Activated naive CD4-positive, alpha-beta T cell treated with anti-CD3 and anti-CD28 coated beads, Interleukin-2, amount 10 ng/mL, durations not matched to agents 7 days and 5 days (primary cell): ENCODE results near the gene ZG16B.

Source experiments
- CTCF ChIA-PET: fragments of 350-600 bp; sonication (Branson Sonifier 250); formaldehyde crosslinking; loops from one replicate; lab custom pipeline; 2021; ENCODE audit warnings: antibody characterized with exemption; lab: Charles Lee
- DNase-seq: peaks from one replicate; pipeline ENCODE4 v3.0.0-alpha.2; 2020
- H3K27ac Mint-ChIP-seq: one replicate; pipeline ENCODE4 v1.8.0; 2021; ENCODE audit warnings: mild to moderate bottlenecking, moderate library complexity, mixed read lengths
- H3K27me3 Mint-ChIP-seq: one replicate; pipeline ENCODE4 v1.8.0; 2021; ENCODE audit warnings: mild to moderate bottlenecking, mixed read lengths
- H3K36me3 Mint-ChIP-seq: one replicate; pipeline ENCODE4 v1.8.0; 2021; ENCODE audit warnings: mixed read lengths
- H3K4me1 Mint-ChIP-seq: one replicate; pipeline ENCODE4 v1.8.0; 2021; ENCODE audit warnings: mixed read lengths
- H3K4me3 Mint-ChIP-seq: one replicate; pipeline ENCODE4 v1.8.0; 2021; ENCODE audit warnings: mild to moderate bottlenecking, moderate library complexity, mixed read lengths
- H3K9me3 Mint-ChIP-seq: one replicate; pipeline ENCODE4 v1.8.0; 2021; ENCODE audit warnings: mixed read lengths

The ZG16B gene

DNA sequence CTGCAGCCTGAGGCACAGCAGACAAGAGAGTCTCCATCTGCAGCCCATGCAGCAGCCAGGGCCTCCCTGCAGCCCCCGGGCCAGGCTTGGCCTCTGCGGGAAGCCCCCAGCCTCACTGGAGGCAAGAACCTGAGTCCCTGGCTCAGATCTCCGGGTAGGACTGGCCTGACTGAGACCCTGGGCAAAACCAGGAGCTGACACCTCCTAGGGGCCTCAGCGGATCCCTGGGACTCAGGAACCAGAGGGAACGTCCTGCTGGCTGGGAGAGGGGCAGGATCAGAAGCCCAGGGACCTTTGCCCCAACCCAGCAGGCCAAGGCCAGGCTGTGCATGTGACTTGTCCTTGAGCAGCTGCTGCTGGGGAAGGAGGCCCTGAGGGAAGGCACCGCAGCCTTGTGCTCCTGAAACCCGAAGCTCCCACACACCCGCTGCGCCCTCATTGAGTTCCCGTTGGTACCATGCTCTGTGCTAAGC, 14.8 kb upstream of the ZG16B start:
- CTCF ChIA-PET, result no interaction called here
- peak; percentile 18 for DNase-seq
- Mint-ChIP-seq H3K4me1 (no peaks in the 10 kb centered on the region), H3K4me3 (no peak overlapping the region), H3K27me3 (peaks cover 12% of the 10 kb centered on the region), H3K36me3 (no peaks in the 10 kb centered on the region), H3K9me3 (no peaks in the 10 kb centered on the region), H3K27ac (no peak overlapping the region)

DNA sequence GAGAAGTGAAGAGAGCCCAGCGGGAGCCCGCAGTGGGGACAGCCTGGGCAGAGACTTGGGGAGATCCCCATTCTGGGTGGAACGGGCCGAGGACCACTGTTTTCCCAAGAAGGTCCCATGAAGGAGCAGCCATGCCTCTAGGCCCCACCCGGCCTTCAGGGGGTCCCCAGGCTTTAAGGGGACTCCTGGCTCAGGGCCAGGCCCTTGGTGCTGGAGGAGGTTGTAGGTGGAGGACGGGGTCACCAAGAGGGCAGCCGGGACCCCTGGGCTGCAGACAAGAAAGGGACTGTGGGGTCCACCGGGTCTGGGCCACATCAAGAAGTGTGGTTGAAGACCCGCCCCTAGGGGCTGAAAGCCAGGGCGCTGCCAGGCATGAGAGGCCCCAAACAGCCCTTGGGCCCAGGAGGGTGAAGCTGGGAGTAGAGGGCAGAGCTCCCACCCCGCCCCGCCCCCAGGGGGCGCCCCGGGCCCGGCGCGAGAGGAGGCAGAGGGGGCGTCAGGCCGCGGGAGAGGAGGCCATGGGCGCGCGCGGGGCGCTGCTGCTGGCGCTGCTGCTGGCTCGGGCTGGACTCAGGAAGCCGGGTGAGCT, 13.3 kb upstream of the ZG16B start, which contains the start of gene PRSS21:
Gene PRSS21 (plus strand): TSS at position 487 of the 589 bp plus-strand sequence. CDS start 32 bp downstream, at position 519.
- Mint-ChIP-seq H3K4me1 (no peaks in the 10 kb centered on the region), H3K4me3 (no peak within 1 kb of the TSS), H3K9me3 (no peaks in the 10 kb centered on the region), H3K27me3 (peaks cover 7% of the 10 kb centered on the region), H3K36me3 (no peaks in the 10 kb centered on the region), H3K27ac (no peak within 1 kb of the TSS)
- CTCF ChIA-PET, result interaction anchor here (1.0 kb wide), 1 partner anchor 52 kb away, joined by 3 read pairs; no protein-coding TSS in a partner anchor
- peak; percentile 39 for DNase-seq

DNA sequence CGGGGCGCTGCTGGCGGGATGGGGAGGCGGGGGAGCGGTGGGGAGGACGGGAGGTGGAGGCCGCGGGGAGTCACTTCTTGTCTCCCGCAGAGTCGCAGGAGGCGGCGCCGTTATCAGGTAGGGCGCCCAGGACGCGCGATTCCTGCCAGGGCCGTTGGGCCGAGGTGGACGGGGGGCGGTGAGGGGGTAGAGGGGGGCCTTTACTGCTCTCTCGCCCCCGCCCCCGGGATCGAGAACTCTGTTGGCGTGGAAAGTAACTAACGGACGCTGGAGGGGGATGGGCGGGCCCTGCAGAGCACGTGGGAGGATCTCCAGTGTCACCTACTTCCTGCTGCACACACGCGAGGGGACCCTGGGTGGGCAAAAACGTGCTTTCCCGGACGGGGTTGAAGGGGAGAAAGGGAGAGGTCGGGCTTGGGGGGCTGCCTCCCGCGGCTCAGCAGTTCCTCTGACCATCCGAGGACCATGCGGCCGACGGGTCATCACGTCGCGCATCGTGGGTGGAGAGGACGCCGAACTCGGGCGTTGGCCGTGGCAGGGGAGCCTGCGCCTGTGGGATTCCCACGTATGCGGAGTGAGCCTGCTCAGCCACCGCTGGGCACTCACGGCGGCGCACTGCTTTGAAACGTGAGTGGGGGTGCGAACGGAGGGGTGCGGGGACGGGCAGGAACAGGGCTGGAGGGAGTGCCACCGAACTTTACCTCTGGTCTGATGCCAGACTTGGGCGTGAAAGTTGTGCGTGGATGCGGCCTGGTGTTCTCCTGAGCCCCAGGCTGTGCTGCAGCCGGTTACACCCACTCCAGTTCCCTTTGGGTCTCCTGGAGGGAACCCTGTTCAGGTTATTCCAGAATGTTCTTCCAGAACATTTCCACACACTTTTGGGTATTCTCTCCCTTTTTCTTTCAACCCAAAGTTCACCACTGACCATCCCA, 12.5 kb upstream of the ZG16B start:
- Mint-ChIP-seq H3K4me3 (no peak overlapping the region), H3K9me3 (no peaks in the 10 kb centered on the region), H3K4me1 (no peaks in the 10 kb centered on the region), H3K27me3 (peaks cover 7% of the 10 kb centered on the region), H3K27ac (no peak overlapping the region), H3K36me3 (no peaks in the 10 kb centered on the region)
- no peak for DNase-seq
- CTCF ChIA-PET, result no interaction called here

DNA sequence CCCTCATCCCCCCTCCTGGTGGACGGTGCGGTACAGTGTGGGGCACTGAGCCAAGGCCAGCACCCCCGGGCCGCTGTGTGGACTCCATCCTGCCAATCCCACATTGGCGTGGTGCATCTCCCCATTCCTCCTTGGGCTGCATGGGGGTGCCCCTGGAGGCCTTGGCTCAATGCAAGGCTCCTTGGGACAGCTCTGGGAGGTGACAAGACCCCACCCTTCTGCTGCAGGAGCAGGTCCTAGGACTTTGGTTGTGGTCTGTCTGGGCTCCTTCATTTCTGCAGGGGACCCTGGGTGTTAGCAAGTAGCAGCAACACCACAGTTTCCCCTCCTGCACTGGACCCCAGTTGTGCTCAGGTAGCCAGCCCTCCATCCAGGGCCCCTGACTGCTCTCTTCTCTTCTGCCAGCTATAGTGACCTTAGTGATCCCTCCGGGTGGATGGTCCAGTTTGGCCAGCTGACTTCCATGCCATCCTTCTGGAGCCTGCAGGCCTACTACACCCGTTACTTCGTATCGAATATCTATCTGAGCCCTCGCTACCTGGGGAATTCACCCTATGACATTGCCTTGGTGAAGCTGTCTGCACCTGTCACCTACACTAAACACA, 11.7 kb upstream of the ZG16B start:
- no peaks in the 10 kb centered on the region for H3K9me3 Mint-ChIP-seq
- peaks cover 7% of the 10 kb centered on the region for H3K27me3 Mint-ChIP-seq
- H3K4me3 Mint-ChIP-seq, result no peak overlapping the region
- no peaks in the 10 kb centered on the region for H3K36me3 Mint-ChIP-seq
- H3K27ac Mint-ChIP-seq, result no peak overlapping the region
- no peak for DNase-seq
- CTCF ChIA-PET, result no interaction called here
- H3K4me1 Mint-ChIP-seq, result no peaks in the 10 kb centered on the region

DNA sequence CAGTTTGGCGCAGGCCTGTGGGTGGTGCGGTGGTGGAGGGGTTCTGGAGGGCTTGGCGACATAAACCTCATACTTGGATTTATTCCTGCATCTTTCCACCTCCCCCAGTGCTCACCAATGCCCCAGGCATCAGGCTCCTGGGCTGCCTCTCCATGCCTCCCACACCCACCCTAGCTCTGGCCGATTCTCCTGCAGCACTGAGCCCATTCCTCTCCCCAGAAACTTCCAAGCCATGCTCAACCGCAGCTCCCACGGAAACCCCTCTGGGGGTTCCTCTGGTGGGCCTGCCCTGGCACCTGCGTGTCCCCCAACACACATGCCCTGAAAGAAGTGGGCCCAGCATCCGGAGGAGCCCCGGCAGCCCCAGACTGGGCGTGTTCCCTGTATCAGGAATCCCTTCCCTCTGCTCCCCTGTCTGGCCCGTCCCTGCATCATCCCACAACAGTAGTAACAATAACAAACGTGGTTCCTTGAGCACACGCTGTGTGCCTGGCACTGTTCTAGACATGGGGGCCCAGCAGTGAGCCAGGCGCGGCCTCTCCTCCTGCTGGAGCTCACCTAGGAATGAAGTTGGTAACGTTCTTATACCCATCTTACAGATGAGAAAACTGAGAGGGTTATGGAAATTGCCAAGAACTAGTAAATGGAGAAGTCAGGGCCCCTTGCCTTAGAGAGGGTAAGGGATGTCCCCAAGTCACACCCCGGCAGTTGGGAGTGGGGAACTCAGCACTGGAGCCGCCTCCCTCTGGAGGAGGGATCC, 10.7 kb upstream of the ZG16B start:
- CTCF ChIA-PET, result no interaction called here
- Mint-ChIP-seq H3K9me3 (no peaks in the 10 kb centered on the region), H3K36me3 (no peaks in the 10 kb centered on the region), H3K4me3 (no peak overlapping the region), H3K27me3 (peaks cover 7% of the 10 kb centered on the region), H3K4me1 (no peaks in the 10 kb centered on the region), H3K27ac (no peak overlapping the region)
- DNase-seq, result peak; percentile 13

- Mint-ChIP-seq H3K9me3 (no peaks in the 10 kb centered on the region), H3K4me1 (no peaks in the 10 kb centered on the region), H3K27ac (no peak overlapping the region), H3K36me3 (no peaks in the 10 kb centered on the region), H3K27me3 (peaks cover 7% of the 10 kb centered on the region), H3K4me3 (no peak overlapping the region)
- DNase-seq, result no peak
- CTCF ChIA-PET, result no interaction called here
These were observed 9.9 kb upstream of the ZG16B start for GRCh38 chr16:2819939-2820835.

- H3K27me3 Mint-ChIP-seq, result peaks cover 7% of the 10 kb centered on the region
- CTCF ChIA-PET, result no interaction called here
- DNase-seq, result peak; percentile 8
- H3K4me3 Mint-ChIP-seq, result no peak overlapping the region
- H3K27ac Mint-ChIP-seq, result no peak overlapping the region
- no peaks in the 10 kb centered on the region for H3K9me3 Mint-ChIP-seq
- no peaks in the 10 kb centered on the region for H3K4me1 Mint-ChIP-seq
- no peaks in the 10 kb centered on the region for H3K36me3 Mint-ChIP-seq
These were observed 9.1 kb upstream of the ZG16B start for GRCh38 chr16:2820836-2821486.

DNA sequence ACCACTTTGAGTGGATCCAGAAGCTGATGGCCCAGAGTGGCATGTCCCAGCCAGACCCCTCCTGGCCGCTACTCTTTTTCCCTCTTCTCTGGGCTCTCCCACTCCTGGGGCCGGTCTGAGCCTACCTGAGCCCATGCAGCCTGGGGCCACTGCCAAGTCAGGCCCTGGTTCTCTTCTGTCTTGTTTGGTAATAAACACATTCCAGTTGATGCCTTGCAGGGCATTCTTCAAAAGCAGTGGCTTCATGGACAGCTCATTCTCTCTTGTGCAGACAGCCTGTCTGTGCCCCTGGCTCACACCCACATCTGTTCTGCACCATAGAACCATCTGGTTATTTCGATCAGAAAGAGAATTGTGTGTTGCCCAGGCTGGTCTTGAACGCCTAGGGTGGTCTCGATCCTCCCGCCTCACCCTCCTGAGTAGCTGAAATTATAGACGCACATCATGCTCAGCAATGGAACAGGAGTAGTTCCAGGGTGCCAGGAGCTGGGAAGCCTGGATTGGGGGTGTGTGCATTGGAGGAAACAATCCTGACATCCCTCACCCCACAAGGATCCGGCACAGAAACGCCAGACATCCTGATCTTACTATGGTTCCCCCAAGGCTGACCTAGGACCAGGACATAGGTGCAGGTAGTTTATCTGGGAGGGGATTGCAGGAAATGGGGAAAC, 8.5 kb upstream of the ZG16B start:
- Mint-ChIP-seq H3K27me3 (peaks cover 7% of the 10 kb centered on the region), H3K4me1 (no peaks in the 10 kb centered on the region), H3K36me3 (no peaks in the 10 kb centered on the region), H3K27ac (no peak overlapping the region), H3K9me3 (no peaks in the 10 kb centered on the region), H3K4me3 (no peak overlapping the region)
- DNase-seq, result peak; percentile 9
- CTCF ChIA-PET, result no interaction called here

DNA sequence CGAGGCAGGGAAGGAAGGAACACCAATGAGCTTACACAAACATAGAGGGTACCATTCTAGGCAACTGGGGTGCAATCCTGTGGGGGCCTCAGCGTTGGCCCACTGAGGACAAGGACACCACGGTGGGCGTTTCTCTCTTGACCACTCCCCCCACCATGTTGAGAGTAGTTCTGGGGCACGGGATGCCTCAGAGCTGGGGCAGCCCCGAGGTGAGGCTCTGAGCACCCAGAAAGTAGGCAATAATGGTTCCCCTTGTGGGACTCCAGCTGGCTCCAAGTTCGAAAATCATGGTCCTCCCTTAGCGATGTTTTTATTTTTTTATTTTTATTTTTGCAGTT, 8.0 kb upstream of the ZG16B start:
- Mint-ChIP-seq H3K4me3 (no peak overlapping the region), H3K4me1 (no peaks in the 10 kb centered on the region), H3K9me3 (no peaks in the 10 kb centered on the region), H3K27ac (no peak overlapping the region), H3K27me3 (peaks cover 7% of the 10 kb centered on the region), H3K36me3 (no peaks in the 10 kb centered on the region)
- CTCF ChIA-PET, result no interaction called here
- DNase-seq, result no peak

- DNase-seq, result no peak
- Mint-ChIP-seq H3K36me3 (no peaks in the 10 kb centered on the region), H3K27me3 (peaks cover 7% of the 10 kb centered on the region), H3K27ac (no peak overlapping the region), H3K9me3 (no peaks in the 10 kb centered on the region), H3K4me1 (no peaks in the 10 kb centered on the region), H3K4me3 (no peak overlapping the region)
- CTCF ChIA-PET, result interaction anchor here (1.3 to 1.4 kb wide), 2 partner anchors 16 to 105 kb away, joined by 4 to 6 read pairs; no protein-coding TSS in a partner anchor
These were observed 7.6 kb upstream of the ZG16B start for GRCh38 chr16:2822496-2822895.

DNA sequence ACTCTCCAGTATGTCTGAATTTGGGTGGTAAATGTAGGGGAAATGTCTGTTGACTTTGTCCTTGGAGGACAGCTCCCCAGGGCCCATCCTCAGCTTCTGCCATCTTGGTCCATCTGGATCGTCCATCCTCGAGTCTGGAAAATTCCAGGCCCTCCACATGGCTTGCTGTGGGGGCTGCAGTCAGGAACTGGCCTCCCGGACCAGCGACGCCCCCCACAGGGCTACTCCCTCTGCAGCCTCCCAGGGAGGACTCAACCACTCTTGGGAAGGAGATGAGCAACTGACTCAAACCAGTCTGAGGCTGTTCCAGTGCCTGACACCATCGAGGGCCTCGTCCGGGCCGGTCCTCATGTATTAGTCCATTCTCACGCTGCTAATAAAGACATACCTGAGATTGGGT, 5.5 kb upstream of the ZG16B start:
- H3K36me3 Mint-ChIP-seq, result no peaks in the 10 kb centered on the region

DNA sequence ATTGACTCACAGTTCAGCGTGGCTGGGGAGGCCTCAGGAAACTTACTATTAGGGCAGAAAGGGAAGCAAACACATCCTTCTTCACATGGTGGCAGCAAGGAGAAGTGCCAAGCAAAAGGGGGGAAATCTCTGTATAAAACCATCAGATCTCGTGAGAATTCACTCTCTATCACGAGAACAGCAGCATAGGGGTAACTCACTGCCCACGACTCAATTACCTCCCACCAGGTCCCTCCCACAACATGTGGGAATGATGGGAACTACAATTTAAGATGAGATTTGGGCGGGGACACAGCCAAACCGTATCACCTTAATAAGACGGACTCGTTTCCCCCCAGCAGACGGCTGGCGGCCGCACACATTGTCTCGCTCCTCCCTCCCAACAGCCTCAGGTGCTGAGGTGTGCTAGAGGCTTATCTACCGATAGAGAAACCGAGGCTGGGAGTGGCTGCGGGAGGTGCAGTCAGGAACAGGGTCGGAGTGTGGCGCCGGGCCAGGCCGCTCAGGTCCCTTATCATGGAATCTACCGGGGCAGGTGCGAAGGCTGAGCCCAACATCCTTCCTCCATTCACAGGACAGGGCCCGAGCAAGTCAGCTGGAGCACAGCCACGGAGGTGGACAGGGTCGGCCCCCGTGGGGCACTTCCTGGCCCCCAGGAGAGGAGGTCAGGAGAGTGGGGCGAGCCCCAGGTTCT, 4.9 kb upstream of the ZG16B start:
- CTCF ChIA-PET, result no interaction called here
- Mint-ChIP-seq H3K27me3 (peaks cover 7% of the 10 kb centered on the region), H3K4me3 (no peak overlapping the region)

More for the DNA sequence above, 5.5 kb upstream of the ZG16B start:
- Mint-ChIP-seq H3K9me3 (no peaks in the 10 kb centered on the region), H3K4me1 (peaks cover under 1% of the 10 kb centered on the region), H3K27ac (no peak overlapping the region), H3K27me3 (peaks cover 7% of the 10 kb centered on the region), H3K4me3 (no peak overlapping the region)
- DNase-seq, result peak; percentile 13
- CTCF ChIA-PET, result interaction anchor here (1.6 kb wide), 1 partner anchor 13 kb away, joined by 6 read pairs; no protein-coding TSS in a partner anchor

More for the DNA sequence above, 4.9 kb upstream of the ZG16B start:
- no peaks in the 10 kb centered on the region for H3K9me3 Mint-ChIP-seq
- no peaks in the 10 kb centered on the region for H3K36me3 Mint-ChIP-seq
- H3K4me1 Mint-ChIP-seq, result peaks cover 5% of the 10 kb centered on the region
- peak; percentile 17 for DNase-seq
- H3K27ac Mint-ChIP-seq, result no peak overlapping the region
